Suprapubic skin (tissue), 4 donors: Measurements from ENCODE around the gene WDR86. TPM values are rescaled to one million over a fixed set of nuclear protein-coding genes. Genes with fewer than 3 reads are reported as not detected.
A peak's percentile ranks its signal among the peaks of the same experiment; 100 is the strongest.

Experiments
- DNase-seq, 2 donors: peaks; one replicate each; pipeline ENCODE4 v3.0.0-alpha.2; 2019; ENCODE audit warnings: low spot score in 2 of 2
- H3K27ac ChIP-seq: fragments of 200-600 bp; sonication (generic); one replicate; pipeline ENCODE4 v1.5.1; 2019
- H3K27me3 ChIP-seq: fragments of 200-600 bp; sonication (generic); one replicate; pipeline ENCODE4 v1.5.1; 2019
- H3K36me3 ChIP-seq: fragments of 200-600 bp; sonication (generic); one replicate; pipeline ENCODE4 v1.5.1; 2019
- H3K4me1 ChIP-seq: fragments of 200-600 bp; sonication (generic); one replicate; pipeline ENCODE4 v1.5.1; 2019
- H3K4me3 ChIP-seq: fragments of 200-600 bp; sonication (generic); one replicate; pipeline ENCODE4 v1.5.1; 2019; ENCODE audit warnings: mild to moderate bottlenecking
- H3K9me3 ChIP-seq: fragments of 200-600 bp; sonication (generic); one replicate; pipeline ENCODE4 v1.5.1; 2019
- CTCF ChIP-seq, 2 donors: fragments of 200-600 bp in 1 of 2; fragments of 450-650 bp in 1 of 2; sonication (generic) in 1 of 2; IDR thresholded peaks; one replicate each; pipeline ENCODE4 v1.5.1; 2016 to 2019; ENCODE audit warnings: antibody characterized with exemption in 2 of 2, mild to moderate bottlenecking in 1 of 2, moderate library complexity in 1 of 2
- EP300 ChIP-seq: sonication (generic); formaldehyde crosslinking; IDR thresholded peaks from one replicate; pipeline ENCODE4 v1.6.1; 2017; ENCODE audit warnings: antibody characterized with exemption
- POLR2A ChIP-seq, 2 donors: fragments of 450-650 bp; IDR thresholded peaks; one replicate each; pipeline ENCODE4 v1.6.1; 2017; ENCODE audit warnings: antibody characterized with exemption in 2 of 2, mild to moderate bottlenecking in 2 of 2, moderate library complexity in 2 of 2
- POLR2AphosphoS5 ChIP-seq, 3 donors: sonication (generic); formaldehyde crosslinking; IDR thresholded peaks; one replicate each; pipeline ENCODE4 v1.6.1; 2017; ENCODE audit warnings: antibody characterized with exemption in 3 of 3
- WGBS: methylation state at CpG from one replicate; pipeline ENCODE4 v1.1.5; 2018; 5-methylcytosine and 5-hydroxymethylcytosine counted together
- total RNA-seq, 4 donors: library from RNA; depleted of rRNA; stranded (reverse); fragments of >200 nt; gene quantifications; one replicate each; pipeline ENCODE4 v1.1.0, GENCODE V29; 2016

WDR86 gene
- total RNA-seq, 4 donors from 2014 or later, result 0.81 to 2.8 (median 1.4) TPM; not detected in 1

GRCh38 chr7:151375530-151376217, 34.2 kb downstream of the WDR86 start:
- no peaks in the 10 kb centered on the region for H3K9me3 ChIP-seq
- no peak for TF ChIP-seq EP300
- TF ChIP-seq CTCF (IDR thresholded peaks at IDR 0.05), result no peak
- no peak overlapping the region for H3K27ac ChIP-seq
- no peak overlapping the region for H3K4me3 ChIP-seq
- no peaks in the 10 kb centered on the region for H3K27me3 ChIP-seq
- H3K36me3 ChIP-seq, result peaks cover 78% of the 10 kb centered on the region
- H3K4me1 ChIP-seq, result no peaks in the 10 kb centered on the region
- peak; percentile 31 to 63 for DNase-seq
- 83% methylated on average over 10 of the region's 10 CpGs for WGBS

- Histone ChIP-seq H3K36me3 (peaks cover 80% of the 10 kb centered on the region), H3K4me3 (no peak overlapping the region), H3K9me3 (no peaks in the 10 kb centered on the region), H3K27me3 (no peaks in the 10 kb centered on the region), H3K4me1 (no peaks in the 10 kb centered on the region), H3K27ac (no peak overlapping the region)
- DNase-seq, result peak; percentile 59
- TF ChIP-seq POLR2AphosphoS5 (IDR thresholded peaks at IDR 0.05) (no peak), CTCF (IDR thresholded peaks at IDR 0.05) (no peak), EP300 (no peak), POLR2A (IDR thresholded peaks at IDR 0.05) (no peak)
- WGBS, result 82% methylated on average over 14 of the region's 15 CpGs
Measured at GRCh38 chr7:151374726-151375125, 35.1 kb downstream of the WDR86 start.

GRCh38 chr7:151374139-151374538, 35.7 kb downstream of the WDR86 start:
- Histone ChIP-seq H3K27me3 (no peaks in the 10 kb centered on the region), H3K9me3 (no peaks in the 10 kb centered on the region), H3K4me1 (no peaks in the 10 kb centered on the region), H3K27ac (no peak overlapping the region), H3K4me3 (no peak overlapping the region), H3K36me3 (peaks cover 86% of the 10 kb centered on the region)
- no peak for TF ChIP-seq POLR2AphosphoS5 (IDR thresholded peaks at IDR 0.05)
- no peak for TF ChIP-seq POLR2A (IDR thresholded peaks at IDR 0.05)
- TF ChIP-seq CTCF (IDR thresholded peaks at IDR 0.05), result no peak
- TF ChIP-seq EP300, result no peak
- 88% methylated on average over 15 of the region's 15 CpGs for WGBS
- peak; percentile 50 to 72 for DNase-seq

GRCh38 chr7:151373599-151373998, 36.2 kb downstream of the WDR86 start:
- Histone ChIP-seq H3K4me1 (no peaks in the 10 kb centered on the region), H3K4me3 (no peak overlapping the region), H3K36me3 (peaks cover 87% of the 10 kb centered on the region), H3K9me3 (no peaks in the 10 kb centered on the region), H3K27ac (no peak overlapping the region), H3K27me3 (no peaks in the 10 kb centered on the region)
- DNase-seq, result peak; percentile 46 to 68
- TF ChIP-seq POLR2AphosphoS5 (IDR thresholded peaks at IDR 0.05) (no peak), EP300 (no peak), CTCF (IDR thresholded peaks at IDR 0.05) (no peak), POLR2A (IDR thresholded peaks at IDR 0.05) (no peak)
- WGBS, result 71% methylated on average over 13 of the region's 13 CpGs

- H3K4me1 ChIP-seq, result peaks cover 5% of the 10 kb centered on the region
- no peaks in the 10 kb centered on the region for H3K9me3 ChIP-seq
- no peak overlapping the region for H3K4me3 ChIP-seq
- H3K36me3 ChIP-seq, result peaks cover 79% of the 10 kb centered on the region
- TF ChIP-seq CTCF (IDR thresholded peaks at IDR 0.05) (no peak), POLR2A (IDR thresholded peaks at IDR 0.05) (no peak), POLR2AphosphoS5 (IDR thresholded peaks at IDR 0.05) (no peak), EP300 (no peak)
- WGBS, result 92% methylated on average over 10 of the region's 10 CpGs
- peak; percentile 33 to 72 for DNase-seq
- no peaks in the 10 kb centered on the region for H3K27me3 ChIP-seq
- no peak overlapping the region for H3K27ac ChIP-seq
Measured at GRCh38 chr7:151372612-151373265, 37.1 kb downstream of the WDR86 start.
